Heart left ventricle (tissue), 11 donors: ENCODE results near the gene FAM156B. TPM values are rescaled to one million over a fixed set of nuclear protein-coding genes. Genes with fewer than 3 reads are reported as not detected.

ENCODE experiments used
- polyA plus RNA-seq, 2 donors: library from polyadenylated mRNA; stranded (reverse); fragments of 200-250 nt; gene quantifications; one replicate each; pipeline ENCODE4 v1.2.3, GENCODE V29; 2013
- total RNA-seq, 9 donors: library from RNA; depleted of rRNA in 2 of 9; stranded (reverse); fragments of >200 nt in 2 of 9; fragmentation: NEBNext Ultra II Directional in 3 of 9; extraction: Animal tissue kit (Norgen Biotek cat#: 25700) in 3 of 9; gene quantifications; one replicate each; pipeline versions ENCODE4 v1.1.0 to v1.2.4, GENCODE V29; 2016 to 2023
- donor health status: ischemic (EF 13 %, LVEDD 7.1; RV severe dilation, severe dysfunction).
- donor health status: healthy with polysubstance abuse.
- donor health status: DM: no; HTN: yes; CAD: no.
- donor health status: DM: no; HTN: no; CAD: no.
- donor health status: ischemic (EF 25% LVEDD 5.7; RV mildly dilated, moderate dysfunction).
- donor health status: healthy.
- donor health status: DM: yes; HTN: yes; CAD: no.
- donor health status: PGD.
- donor health status: nonischemic (EF 23%, LVEDD 6.1; RV moderate dilation, normal function).

FAM156B gene
- total and polyA plus RNA-seq, 11 donors = 4.4 to 11.9 (median 7.5) TPM

Other genes with a start within 250 kb of the FAM156B start
- gene SSX7, start 242.4 kb upstream of the FAM156B start, total RNA-seq = not detected
- not detected for gene SSX7, start 242.4 kb upstream of the FAM156B start, polyA plus RNA-seq
- not detected for gene SSX2, start 190.2 kb upstream of the FAM156B start, total RNA-seq
- gene SSX2, start 190.2 kb upstream of the FAM156B start, polyA plus RNA-seq = not detected
- not detected for gene SSX2B, start 146.1 kb upstream of the FAM156B start, total RNA-seq
- gene SSX2B, start 146.1 kb upstream of the FAM156B start, polyA plus RNA-seq = not detected
- gene SPANXN5, start 99.9 kb upstream of the FAM156B start, total RNA-seq = not detected
- gene SPANXN5, start 99.9 kb upstream of the FAM156B start, polyA plus RNA-seq = not detected
- not detected for gene XAGE5, start 86.0 kb upstream of the FAM156B start, total RNA-seq
- not detected for gene XAGE5, start 86.0 kb upstream of the FAM156B start, polyA plus RNA-seq
- gene XAGE3, start 29.2 kb upstream of the FAM156B start, total RNA-seq = not detected
- gene XAGE3, start 29.2 kb upstream of the FAM156B start, polyA plus RNA-seq = not detected
- gene FAM156A, start 61.2 kb downstream of the FAM156B start, total RNA-seq = 1 to 10 TPM; 3.6 to 8.7 (median 7.0) TPM
- gene FAM156A, start 61.2 kb downstream of the FAM156B start, polyA plus RNA-seq = 10 to 100 TPM in 1 of 2 donors, 1 to 10 TPM in 1; 6.5 to 12.9 TPM
- 1 to 10 TPM in 4 of 9 donors, under 1 TPM in 5; 0.32 to 2.6 (median 0.75) TPM for gene GPR173, start 151.5 kb downstream of the FAM156B start, total RNA-seq
- under 1 TPM; 0.38 to 0.75 TPM for gene GPR173, start 151.5 kb downstream of the FAM156B start, polyA plus RNA-seq
- 10 to 100 TPM; 17.7 to 72.0 (median 26.2) TPM for gene TSPYL2, start 185.0 kb downstream of the FAM156B start, total RNA-seq
- 100 to 1,000 TPM in 1 of 2 donors, 10 to 100 TPM in 1; 29.7 to 167 TPM for gene TSPYL2, start 185.0 kb downstream of the FAM156B start, polyA plus RNA-seq
- gene KANTR, start 196.8 kb downstream of the FAM156B start, total RNA-seq = 1 to 10 TPM; 2.5 to 9.2 (median 6.4) TPM
- 1 to 10 TPM; 2.5 to 5.9 TPM for gene KANTR, start 196.8 kb downstream of the FAM156B start, polyA plus RNA-seq